ENCODE data around the gene RHCE. TPM values are rescaled to one million over a fixed set of nuclear protein-coding genes. Genes with fewer than 3 reads are reported as not detected.
A peak's percentile ranks its signal among the peaks of the same experiment; 100 is the strongest.

RHCE gene
- total and polyA plus RNA-seq, 2 donors (not counting 1 experiment from before 2014, with no cell fraction given), result 0.50 to 1.2 TPM

DNA sequence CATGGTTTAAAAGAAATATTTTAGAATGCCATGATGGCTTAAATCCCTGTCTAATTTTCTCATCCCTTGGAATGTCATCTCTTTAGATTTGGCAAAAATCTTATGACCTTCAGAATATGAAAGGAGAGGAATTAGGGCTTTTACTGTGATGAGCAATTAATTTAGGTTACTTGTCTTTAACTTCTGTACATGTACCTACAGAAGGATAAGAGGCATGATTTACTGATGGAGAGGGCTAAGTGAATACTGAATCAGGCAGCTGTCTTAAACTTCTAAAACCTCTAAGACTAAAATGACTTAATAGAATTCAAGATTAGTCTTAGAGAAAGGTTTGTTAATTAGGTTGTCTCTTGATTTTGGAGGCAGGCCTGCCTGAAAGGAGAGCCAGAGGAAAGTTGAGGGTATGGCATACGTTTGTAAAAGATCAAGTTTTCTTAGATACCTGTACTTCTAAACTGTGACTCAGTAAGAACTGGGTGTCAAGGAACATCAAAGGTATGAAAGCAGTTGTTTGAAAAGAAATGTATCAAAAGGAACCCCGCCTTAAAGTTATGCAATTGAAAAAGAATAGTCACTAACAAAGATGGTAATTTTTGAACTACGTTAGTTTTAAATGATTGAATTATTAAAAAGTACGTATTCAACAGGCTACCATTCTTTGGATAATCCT, 22.5 kb upstream of the RHCE start:
- Histone ChIP-seq H3K4me3 (replicated peaks in 1 of 4; ENCODE audit: control extremely low read depth in 1 of 4, insufficient read depth in 1 of 4, low read depth in 3 of 4, low read length in 4 of 4) (no peak overlapping the region), H3K9ac (ENCODE audit: insufficient read depth, low read length) (no peak overlapping the region), H4K20me1 (ENCODE audit: control insufficient read depth, extremely low read depth, insufficient read depth, low read length) (no peaks in the 10 kb centered on the region), H3K27ac (ENCODE audit: insufficient read depth, low read length) (no peak overlapping the region), H3K79me2 (ENCODE audit: control insufficient read depth, insufficient read depth, low read length) (peaks cover 3% of the 10 kb centered on the region), H3K27me3 (ENCODE audit: control insufficient read depth, insufficient read depth, low read length) (no peaks in the 10 kb centered on the region), H3K4me2 (ENCODE audit: extremely low read depth, insufficient read depth, low read length) (no peak overlapping the region), H3K36me3 (ENCODE audit: control insufficient read depth, insufficient read depth, low read length) (no peaks in the 10 kb centered on the region), H3K9me3 (ENCODE audit: control insufficient read depth, insufficient read depth, low read depth, low read length) (no peaks in the 10 kb centered on the region), H2AFZ (ENCODE audit: low read length) (no peak overlapping the region), H3K4me1 (ENCODE audit: control insufficient read depth, extremely low read depth, insufficient read depth, low read length) (no peaks in the 10 kb centered on the region)
- DNase-seq (ENCODE audit: low read depth in 2 of 2), result no peak
- TF ChIP-seq CTCF (conservative IDR thresholded peaks at IDR 0.05 in 1 of 2, IDR thresholded peaks at IDR 0.05 in 1 of 2; ENCODE audit: low read depth in 1 of 2, low read length in 2 of 2), result no peak
- TF ChIP-seq EZH2 (IDR thresholded peaks at IDR 0.05; ENCODE audit: low read length, missing control alignments), result no peak

DNA sequence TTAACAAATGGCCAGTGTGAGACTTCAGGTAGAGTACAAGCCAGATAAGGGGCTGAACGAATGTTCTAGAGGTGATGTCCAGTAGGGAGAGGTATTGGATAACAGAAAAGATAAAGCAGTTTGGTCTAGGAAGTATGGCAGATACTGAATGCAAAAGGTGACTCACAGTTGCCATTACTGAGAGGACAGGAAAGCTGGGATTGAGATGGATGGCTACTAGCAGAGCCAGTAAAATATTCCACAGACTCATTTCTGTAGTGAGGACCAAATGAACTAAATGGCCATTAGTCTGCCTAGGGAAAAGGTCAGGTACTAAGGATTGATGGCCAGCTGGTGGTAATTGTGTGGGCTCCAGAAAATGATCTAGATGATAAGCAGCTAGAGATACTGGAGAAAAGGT, 21.6 kb upstream of the RHCE start:
- peak in 1 of 2 donors; percentile 79 for DNase-seq (ENCODE audit: low read depth in 2 of 2)
- Histone ChIP-seq H2AFZ (ENCODE audit: low read length) (no peak overlapping the region), H3K79me2 (ENCODE audit: control insufficient read depth, insufficient read depth, low read length) (peaks cover 3% of the 10 kb centered on the region), H3K36me3 (ENCODE audit: control insufficient read depth, insufficient read depth, low read length) (no peaks in the 10 kb centered on the region), H3K27me3 (ENCODE audit: control insufficient read depth, insufficient read depth, low read length) (no peaks in the 10 kb centered on the region), H3K9me3 (ENCODE audit: control insufficient read depth, insufficient read depth, low read depth, low read length) (no peaks in the 10 kb centered on the region), H4K20me1 (ENCODE audit: control insufficient read depth, extremely low read depth, insufficient read depth, low read length) (no peaks in the 10 kb centered on the region), H3K9ac (ENCODE audit: insufficient read depth, low read length) (no peak overlapping the region), H3K4me2 (ENCODE audit: extremely low read depth, insufficient read depth, low read length) (no peak overlapping the region), H3K4me3 (replicated peaks in 1 of 4; ENCODE audit: control extremely low read depth in 1 of 4, insufficient read depth in 1 of 4, low read depth in 3 of 4, low read length in 4 of 4) (no peak overlapping the region), H3K4me1 (ENCODE audit: control insufficient read depth, extremely low read depth, insufficient read depth, low read length) (no peaks in the 10 kb centered on the region), H3K27ac (ENCODE audit: insufficient read depth, low read length) (no peak overlapping the region)
- TF ChIP-seq CTCF (conservative IDR thresholded peaks at IDR 0.05 in 1 of 2, IDR thresholded peaks at IDR 0.05 in 1 of 2; ENCODE audit: low read depth in 1 of 2, low read length in 2 of 2) (no peak), EZH2 (IDR thresholded peaks at IDR 0.05; ENCODE audit: low read length, missing control alignments) (no peak)

DNA sequence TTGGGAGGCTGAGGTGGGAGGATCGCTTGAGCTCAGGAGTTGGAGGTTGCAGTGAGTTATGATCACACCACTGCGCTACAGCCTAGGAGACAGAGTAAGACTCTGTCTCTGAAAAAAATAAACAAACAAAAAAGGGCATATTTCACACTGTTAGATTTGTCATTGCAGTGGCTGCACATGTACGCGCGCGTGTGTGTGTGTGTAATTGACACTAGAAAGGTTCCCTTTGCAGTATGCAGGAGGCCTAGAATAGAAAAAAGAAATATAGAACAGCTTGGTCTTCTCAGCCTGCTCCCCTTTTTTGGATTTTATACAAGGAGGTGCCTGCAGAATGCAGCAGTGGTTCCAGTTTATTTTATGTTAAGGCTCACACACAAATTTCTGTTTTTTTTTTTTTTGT, 18.7 kb upstream of the RHCE start:
- peaks cover 12% of the 10 kb centered on the region for H3K79me2 ChIP-seq (ENCODE audit: control insufficient read depth, insufficient read depth, low read length)

More for the DNA sequence above, 18.7 kb upstream of the RHCE start:
- Histone ChIP-seq H3K9me3 (ENCODE audit: control insufficient read depth, insufficient read depth, low read depth, low read length) (no peaks in the 10 kb centered on the region), H3K27me3 (ENCODE audit: control insufficient read depth, insufficient read depth, low read length) (no peaks in the 10 kb centered on the region), H3K27ac (ENCODE audit: insufficient read depth, low read length) (no peak overlapping the region), H4K20me1 (ENCODE audit: control insufficient read depth, extremely low read depth, insufficient read depth, low read length) (peaks cover 2% of the 10 kb centered on the region), H3K4me1 (ENCODE audit: control insufficient read depth, extremely low read depth, insufficient read depth, low read length) (peaks cover 2% of the 10 kb centered on the region), H3K36me3 (ENCODE audit: control insufficient read depth, insufficient read depth, low read length) (no peaks in the 10 kb centered on the region), H3K9ac (ENCODE audit: insufficient read depth, low read length) (no peak overlapping the region), H3K4me2 (ENCODE audit: extremely low read depth, insufficient read depth, low read length) (no peak overlapping the region), H3K4me3 (replicated peaks in 1 of 4; ENCODE audit: control extremely low read depth in 1 of 4, insufficient read depth in 1 of 4, low read depth in 3 of 4, low read length in 4 of 4) (no peak overlapping the region), H2AFZ (ENCODE audit: low read length) (no peak overlapping the region)
- DNase-seq (ENCODE audit: low read depth in 2 of 2), result no peak
- TF ChIP-seq CTCF (conservative IDR thresholded peaks at IDR 0.05 in 1 of 2, IDR thresholded peaks at IDR 0.05 in 1 of 2; ENCODE audit: low read depth in 1 of 2, low read length in 2 of 2) (no peak), EZH2 (IDR thresholded peaks at IDR 0.05; ENCODE audit: low read length, missing control alignments) (no peak)
